HG03066 (cell line): ENCODE measurements around the gene NEUROD6.
A peak's percentile ranks its signal among the peaks of the same experiment; 100 is the strongest.

Experiments used
- ATAC-seq: cut with Tn5 transposase; IDR thresholded peaks from one replicate; pipeline ENCODE4 v1.9.1; 2021; ENCODE audit warnings: low read depth; ENCODE audit not compliant: unreplicated experiment

Gene NEUROD6

DNA sequence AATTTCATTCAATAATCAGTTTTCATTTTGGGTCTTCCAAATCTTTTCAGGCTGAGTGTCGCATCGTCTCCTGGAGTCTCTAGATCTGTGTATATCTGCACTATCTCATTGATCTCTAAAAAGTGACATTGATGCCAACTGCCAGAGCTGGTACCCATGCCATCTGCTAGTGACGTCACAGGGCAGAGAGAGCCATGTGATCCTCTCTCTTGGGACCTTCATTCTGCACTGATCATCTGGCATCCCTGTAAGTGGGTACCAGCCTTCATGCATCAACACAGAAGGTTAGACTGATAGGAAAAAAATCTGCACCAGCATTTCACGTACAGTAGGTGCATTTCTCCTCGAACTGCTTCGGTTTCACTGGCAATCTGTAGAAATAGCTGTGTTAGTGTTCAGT, at the start of gene NEUROD6:
Gene NEUROD6 (minus strand): TSS at position 124 of the 400 bp plus-strand sequence. CDS start 1,458 bp downstream, outside the sequence.
- ATAC-seq, result no peak

DNA sequence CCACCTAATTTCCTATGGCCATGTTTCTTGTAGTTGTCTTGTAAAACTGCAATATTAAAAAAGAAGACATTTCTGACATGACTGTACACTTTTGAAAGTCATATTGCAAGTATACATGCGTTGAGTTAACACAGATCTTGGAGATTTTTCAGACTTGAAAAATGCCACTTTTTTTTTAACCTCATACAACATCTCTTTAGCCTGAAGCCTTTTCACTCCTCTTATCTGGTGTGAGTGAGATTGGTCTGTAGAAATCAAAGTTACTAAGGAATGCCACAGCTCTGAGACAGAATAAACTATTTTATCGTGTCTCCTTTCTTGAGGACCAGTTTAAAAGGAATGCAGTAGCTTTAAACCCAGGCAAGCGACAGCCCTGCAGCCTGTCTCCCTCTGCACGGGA, 43.9 kb upstream of the NEUROD6 start:
- no peak for ATAC-seq

DNA sequence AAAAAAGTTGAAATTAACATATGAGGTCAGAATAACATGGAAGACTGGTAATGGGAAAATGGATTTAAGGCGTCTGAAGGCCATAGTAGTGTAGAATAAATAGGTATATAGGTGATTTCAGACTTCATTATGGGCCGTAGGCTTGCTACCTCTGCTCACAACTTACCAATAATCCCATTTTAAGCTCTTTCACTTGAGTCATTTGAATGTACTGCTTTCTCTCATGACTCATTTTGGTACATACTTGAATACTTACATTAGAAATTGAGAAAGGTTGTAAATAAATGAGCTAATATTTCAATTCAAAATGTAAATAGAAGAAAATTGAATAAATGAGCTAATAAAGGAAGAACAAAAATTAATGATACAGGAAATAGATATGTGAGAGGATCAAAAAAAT, 42.2 kb upstream of the NEUROD6 start:
- ATAC-seq, result no peak

DNA sequence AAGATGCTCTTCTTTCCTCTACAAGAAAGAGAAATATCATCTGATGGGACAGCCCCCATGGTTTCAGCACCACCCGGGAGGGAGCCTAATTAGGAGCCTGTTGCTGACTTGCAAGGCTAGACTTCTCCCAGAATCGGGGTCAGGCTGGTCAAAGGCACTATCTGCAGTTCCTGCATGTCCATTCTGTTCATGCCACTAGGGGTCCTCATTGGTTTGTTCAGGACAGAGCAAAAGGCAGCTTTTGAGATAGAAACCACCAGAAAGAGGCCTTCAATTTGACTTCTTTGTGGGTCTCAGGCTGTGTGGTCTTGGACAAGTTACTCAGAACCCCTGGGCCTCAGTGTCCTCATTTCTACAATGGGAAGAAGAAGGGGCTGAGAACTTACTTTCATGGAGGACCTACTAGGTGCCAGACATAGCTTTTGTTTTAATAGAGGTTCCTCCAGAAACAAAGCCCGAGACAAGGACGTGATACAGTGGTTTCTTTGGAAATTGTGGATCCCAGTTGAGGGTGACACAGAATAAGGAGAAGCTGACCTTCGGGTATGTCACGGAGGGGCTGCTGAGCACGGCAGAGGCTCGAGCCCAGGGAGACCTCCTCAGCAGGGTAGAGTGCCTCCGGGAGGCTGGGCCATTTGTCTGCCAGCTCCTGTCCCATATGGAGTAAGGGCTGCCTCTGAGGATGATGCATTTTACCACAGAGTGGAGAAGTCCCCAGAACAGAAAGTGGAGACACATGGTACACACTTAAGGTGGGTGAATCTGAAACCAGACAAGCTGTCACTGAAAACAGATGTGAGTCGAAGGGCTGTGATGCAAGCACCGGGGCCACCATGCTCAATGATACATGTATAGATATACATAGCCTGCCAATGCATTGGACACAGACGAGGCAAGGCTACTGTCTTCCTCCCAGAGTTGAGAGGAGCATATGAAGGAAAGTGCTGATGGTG, 33.1 kb upstream of the NEUROD6 start:
- peak; percentile 63 for ATAC-seq

DNA sequence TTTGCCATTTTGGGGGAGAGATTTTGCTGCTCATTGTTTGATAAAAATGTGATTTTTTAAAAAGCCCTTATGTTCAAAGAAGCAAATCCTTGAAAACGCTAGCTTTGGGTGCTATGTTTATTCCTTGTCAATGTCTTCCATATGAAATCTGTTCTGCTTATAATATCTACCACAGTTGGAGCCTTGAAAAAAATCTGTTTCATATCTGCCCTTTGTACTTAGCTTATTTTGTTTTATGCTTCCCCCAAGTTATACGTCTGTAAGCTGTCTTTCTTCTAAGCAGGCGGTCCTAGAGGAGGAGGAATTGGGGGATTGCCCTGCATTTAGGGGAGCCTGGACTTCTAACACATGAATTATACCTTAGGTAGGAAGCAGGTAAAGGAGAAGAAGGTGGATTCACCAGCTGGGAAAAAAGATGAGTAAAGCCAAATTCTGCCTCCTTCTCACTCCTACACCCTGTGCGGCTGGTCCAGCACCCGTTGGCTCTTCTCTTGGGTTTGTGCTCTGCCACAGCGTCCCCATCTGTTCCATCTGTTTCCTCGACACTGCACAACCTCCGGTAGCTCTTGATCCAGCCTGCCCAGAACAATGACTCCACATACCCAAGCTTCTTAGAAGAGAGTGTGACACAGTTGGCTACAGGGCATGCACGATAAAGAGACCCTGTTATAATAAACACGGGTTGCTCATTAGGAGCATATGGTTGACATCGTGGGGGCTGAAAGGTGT, 31.9 kb upstream of the NEUROD6 start:
- ATAC-seq, result no peak

DNA sequence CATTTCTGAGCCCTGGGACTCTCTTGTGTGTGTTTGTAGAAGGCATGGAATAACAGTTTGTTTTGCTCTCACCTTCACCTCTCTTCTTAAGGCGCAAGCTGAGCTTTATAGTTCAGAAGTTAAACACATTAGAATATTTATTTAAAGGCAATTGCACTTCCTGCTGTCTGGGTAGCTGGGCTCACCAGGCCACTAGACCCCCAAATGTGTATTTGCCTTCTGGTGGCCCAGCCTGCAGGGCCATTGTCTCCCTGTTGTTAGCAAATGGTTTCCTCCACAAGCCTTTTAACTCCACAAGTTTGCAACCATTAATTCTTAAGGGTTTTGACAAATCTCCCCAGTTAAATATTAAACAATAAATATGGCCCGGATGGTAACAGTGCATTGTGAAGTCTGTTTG, 31.1 kb upstream of the NEUROD6 start:
- ATAC-seq, result no peak

DNA sequence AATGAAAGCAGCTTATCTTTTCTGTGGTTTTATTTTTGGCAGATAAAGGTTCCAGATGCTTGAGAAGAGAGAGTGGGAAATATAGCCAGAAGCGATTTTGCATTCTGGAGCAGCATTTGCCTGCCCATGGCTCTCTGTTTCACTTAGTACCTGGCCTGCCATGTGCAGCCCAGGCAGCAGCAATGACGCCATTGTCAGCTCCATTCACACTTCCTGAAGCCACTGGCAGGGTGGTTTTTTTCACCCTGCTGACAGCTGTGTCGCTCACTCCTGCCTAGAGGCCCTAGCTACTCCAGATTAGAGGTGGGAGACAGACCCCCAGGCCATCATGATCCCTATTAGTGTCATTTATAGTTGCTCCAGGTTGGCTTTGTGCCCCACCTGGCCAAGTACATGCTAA, 30.1 kb upstream of the NEUROD6 start:
- no peak for ATAC-seq

DNA sequence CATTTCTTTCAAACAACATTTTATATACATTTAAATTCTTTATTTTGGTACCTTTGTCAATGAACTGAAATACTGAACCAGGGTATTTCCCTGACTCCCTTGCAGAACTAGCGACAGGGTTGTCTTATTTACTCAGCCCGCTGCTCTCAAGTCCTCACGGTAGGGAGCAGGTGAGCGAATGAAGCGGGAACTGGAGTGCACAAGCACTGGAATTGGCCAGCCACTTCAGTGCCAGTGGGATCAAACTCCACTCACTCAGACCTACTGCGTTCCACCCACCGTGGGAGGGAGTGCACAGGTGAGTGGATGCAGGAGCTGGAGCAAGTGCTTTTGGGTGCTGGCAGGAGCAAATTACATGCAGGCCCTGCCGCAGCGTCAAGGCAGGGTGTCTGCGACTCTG, 28.1 kb upstream of the NEUROD6 start:
- ATAC-seq, result no peak

DNA sequence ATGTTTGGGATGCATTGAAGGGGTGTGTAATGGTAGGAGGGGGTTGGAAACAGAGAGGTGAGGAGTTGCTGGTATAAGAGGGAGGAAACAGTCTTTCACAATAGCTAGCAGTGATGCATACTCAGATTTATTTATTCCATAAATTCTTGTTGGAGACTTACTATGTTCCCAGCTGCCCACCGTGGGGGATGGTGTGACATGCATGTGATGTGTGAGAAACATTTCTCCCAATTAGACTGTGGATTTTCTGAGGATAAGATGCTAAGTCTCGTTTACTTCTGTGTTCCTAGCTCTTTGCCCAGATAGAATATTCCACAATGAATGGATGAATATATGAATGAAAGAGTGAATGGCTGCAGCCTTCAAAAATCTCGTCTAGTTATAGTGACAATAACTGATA, 23.0 kb upstream of the NEUROD6 start:
- ATAC-seq, result no peak

DNA sequence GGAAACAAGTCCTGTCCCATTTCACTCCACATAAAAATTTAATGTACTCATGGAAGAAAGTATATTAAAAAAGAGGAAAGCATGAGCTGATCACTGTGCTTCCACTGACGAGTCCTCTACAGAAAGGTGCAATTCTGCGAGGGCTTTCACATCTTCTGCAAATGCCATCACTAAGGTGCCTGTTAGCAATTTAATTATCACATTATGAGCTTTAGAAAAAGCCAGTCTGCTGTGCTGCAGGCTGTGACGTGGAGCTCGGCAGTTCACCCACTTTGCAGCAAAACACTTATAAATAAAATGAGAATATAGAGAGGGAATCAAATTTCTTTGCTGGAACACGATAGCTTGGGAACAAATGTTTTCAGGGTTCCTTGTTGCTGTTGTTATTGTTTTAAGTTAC, 22.5 kb upstream of the NEUROD6 start:
- ATAC-seq, result no peak

DNA sequence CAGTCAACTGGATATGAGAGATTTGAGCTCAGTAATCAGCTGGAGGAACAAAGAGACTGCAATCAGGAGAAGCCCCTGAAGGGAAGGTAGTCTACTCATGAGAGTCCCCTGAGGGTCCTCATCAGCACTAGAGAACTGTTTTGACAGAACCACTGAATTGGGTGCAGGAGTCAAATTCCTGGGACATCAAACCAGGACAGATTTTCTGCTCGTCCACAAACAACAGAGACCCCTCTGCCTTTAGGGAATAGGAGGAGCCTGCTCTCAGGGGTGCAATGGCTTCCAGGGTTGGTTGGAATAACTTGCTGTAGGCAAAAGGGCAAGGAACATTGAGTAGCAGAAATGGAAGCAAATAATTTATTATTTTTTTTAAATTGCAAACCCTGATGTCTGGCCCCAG, 21.9 kb upstream of the NEUROD6 start:
- ATAC-seq, result no peak

DNA sequence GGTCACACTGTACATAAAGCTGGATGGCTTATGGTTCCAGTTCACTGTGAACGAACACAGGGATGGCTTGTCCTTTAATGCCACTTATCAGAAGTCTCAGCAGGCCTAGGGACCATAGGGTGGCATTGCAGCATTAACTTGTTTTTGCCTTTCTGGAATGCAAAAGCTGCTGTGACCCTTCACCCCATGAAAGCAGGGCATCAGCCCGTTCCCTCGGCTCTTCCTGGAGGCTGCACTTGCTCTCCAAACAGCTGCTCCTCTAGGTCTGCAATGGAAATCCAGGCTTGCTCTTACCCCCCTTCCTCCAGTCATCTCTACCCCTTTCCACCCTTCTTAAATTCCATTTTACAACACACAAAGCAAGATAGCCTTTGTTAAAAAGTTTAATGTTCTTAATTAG, 17.9 kb upstream of the NEUROD6 start:
- ATAC-seq, result no peak

DNA sequence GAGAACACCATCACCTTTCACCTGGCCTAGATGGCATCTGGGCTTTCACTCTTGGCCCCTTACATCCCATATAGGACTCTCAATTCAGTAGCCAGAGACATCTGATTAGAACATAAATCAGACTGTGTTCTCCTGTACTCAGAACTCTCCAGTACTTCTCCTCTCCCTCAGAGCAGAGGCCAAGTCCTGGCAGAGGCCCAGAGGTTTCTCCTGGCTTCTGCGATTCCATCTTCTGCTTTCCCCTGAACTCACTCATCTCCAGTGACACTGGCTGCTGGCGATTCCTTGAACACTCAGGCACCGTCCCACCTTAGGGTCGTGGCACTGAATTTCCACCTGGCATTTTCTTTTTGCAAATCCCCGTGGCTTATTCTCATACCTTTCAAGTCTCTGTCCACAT, 4.9 kb upstream of the NEUROD6 start:
- ATAC-seq, result no peak

DNA sequence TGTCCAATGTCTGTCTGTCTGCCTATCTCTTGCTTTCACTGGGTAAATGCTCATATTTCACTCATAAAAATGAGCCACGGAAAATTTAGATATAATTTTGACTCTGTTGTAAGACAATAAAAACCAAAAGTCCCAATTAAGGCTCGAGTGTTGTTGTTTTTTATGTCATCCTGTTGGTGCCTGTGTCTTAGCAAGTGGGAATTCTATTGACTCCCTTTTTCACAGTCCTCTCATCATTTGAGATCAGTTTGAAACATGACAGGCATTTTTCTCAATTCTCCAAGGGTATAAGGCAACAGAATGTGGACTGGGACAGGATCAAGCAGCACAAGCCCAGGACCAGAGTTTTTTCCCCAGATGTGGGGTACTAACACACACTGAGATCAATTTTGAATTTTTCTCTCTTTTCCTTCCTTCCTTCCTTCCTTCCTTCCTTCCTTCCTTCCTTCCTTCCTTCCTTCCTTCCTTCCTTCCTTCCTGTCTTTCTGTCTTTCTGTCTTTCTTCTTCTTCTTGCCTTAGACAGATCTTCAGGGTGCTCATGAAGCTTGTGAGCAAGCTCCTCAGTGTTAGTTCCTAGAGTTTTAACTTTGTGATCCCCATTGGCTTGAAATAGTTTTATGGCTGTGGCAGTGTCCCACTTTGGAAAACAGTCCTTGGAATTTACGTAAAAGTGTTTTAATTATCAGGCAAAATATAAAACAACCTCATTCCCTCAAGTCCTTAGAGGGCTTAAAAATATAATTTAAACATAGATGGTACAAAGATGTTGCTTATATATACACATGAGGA, 3.2 kb upstream of the NEUROD6 start:
- ATAC-seq, result no peak

DNA sequence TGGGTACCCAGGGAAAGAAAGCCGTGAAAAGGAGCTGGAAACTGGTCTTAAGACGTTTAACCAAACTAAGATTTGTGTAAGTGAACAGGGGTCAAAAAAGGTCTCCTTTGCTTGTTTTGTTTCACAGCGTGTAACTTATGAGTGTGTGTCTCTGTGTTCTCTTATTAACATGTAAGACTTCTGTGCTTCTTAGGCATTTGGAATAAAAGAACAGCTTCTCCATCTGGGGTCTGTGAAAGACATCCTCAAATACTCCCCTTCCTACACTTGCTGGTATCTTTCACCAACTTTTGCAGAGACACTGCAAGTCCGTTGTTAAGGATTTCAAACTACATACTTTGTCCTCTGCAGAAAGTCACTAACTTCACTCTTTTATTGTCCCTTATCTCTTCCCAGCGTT, 615 bp upstream of the NEUROD6 start:
- ATAC-seq, result no peak

DNA sequence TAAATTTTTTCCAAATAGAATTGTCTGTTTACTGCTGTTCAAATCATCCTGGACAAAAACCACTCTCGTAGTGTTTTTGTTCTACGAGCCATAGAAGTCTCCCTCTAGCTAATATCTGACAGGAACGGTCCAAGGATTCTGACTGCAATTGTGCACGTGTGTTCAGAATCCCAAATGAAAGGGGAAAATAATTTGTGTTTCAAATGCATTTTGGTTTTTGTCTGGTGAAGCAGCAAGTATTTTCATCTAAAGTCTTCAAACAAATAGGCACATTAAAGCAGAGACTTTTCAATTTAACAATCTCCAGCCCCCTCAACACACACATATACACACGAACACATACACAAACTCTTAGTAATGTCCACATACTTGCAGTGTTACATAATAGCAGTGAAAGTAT, 475 bp downstream of the NEUROD6 start:
- ATAC-seq, result no peak

DNA sequence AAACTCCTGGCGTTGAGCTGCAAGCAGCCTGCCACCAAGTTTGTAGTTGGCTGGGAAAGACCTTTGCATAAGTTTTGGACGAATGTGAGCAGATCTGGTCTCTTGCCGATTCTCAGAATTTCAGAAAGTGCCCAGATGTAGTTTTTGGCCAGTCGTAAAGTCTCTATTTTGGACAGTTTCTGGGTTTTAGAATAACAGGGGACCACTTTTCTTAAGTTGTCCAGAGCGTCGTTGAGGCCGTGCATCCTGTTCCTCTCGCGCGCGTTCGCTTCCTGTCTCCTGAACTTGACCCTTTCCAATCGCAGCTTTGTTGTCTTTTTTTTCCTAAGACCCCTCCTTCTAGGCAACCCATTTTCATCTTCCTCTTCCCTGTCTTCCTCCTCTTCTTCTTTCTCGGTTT, 1.8 kb downstream of the NEUROD6 start:
- ATAC-seq, result no peak

DNA sequence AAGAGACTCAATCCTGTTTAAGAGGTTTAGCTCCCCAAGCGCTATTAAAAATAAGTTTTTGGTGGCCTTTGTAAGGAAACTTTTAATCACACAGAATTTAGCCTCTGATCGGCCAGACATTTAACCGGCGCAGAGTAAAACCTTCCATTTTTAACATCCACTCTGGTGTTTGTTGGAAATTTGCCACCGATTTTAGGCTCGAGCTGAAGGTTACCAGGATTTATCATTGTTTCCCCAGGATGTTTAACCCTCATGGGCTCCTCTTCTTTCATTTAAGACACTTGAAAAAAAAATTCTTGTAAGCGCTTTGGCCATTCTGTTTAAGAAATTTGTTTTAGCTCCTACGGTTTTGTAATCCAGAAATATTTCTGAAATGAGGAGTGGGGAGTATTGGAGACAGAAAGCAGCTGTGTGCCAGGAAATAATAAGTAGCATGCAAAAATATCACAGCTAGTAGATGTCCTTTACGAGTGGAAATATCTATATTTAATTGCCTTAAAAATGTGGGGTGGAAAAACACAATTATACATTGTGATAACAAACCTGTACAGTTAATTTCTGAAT, 3.4 kb downstream of the NEUROD6 start:
- no peak for ATAC-seq

DNA sequence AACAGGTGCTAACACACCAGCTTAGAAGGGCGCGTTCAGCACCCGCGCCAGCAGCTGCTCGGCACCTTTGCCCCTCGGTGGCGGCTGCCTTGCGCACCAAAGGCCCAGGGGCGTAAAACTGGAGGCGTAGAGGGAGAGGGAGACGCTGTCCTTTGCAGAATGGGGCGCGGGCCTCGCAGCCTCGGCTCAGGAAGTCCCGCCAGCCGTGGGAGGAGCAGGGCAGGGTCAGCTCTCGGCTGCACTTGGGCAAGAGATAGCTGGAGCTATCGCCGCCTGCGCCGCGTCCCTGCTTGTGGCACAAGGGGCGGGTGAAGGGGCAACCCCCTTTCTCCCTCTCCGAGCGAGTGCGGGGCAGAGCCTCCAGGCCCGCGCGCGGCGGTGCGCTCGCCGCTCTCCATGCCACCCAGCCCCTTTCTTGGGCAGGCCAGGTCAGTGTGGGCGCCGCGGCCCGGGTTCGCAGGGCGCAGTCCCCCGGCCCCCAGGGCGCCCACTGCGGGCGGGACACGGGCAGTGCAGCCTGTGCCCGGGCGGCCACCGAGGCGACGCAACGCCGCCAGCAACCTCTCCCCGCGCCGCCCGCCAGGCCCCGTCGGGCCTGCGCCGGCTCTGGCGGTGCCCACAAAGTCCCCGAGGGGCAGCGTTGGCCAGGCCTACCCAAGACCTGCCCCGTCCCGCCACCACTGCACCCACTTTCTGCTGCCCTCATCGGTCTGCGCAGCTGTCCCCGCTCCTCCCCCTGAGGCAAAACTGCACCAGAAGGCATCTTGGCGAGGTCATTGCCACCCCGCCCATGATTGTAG, 4.1 kb downstream of the NEUROD6 start:
- no peak for ATAC-seq

DNA sequence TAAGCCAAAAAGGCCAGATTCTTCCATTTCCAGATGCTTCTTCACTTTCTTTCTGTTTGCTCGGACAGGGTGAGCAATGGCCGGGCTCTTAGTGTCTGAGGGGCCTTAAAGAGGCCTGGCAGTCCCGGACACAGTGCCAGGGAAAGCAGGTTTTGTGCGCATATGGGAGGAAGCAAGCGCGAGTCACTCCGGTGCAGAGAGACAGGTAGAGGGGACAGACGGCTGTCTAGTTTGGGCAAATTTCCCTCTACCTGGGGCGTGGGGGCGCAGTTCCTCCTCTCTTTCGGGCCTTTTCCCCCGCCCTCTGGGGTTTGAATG, 4.7 kb downstream of the NEUROD6 start:
- ATAC-seq, result no peak
